ENCODE measurements around the gene UQCC3. TPM values are rescaled to one million over a fixed set of nuclear protein-coding genes. Genes with fewer than 3 reads are reported as not detected.

UQCC3 gene
- total and polyA plus RNA-seq, 2 of the 4 experiments (the other 2 are of a cell fraction), result 5.7 to 9.7 TPM

DNA sequence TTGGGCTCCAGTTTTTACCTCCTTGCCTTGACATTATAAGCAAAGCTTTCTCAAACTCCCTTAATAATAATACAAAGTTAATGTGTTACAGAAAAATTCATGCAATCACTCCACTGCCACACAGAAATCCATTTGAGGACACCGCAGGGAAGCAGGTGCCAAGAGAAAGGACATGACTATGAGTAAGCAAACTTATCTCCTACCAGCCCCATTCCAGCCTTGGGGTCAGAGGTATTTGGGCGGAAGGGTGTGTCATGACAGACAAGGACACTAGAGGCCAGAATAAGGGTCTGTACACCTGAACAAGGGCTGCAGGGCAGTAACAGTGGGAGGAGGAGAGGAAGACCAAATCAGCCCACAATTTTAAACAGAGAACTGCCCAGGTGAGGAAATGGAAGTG lies 41.9 kb downstream of the UQCC3 start:
- no peak for DNase-seq
- POLR2A ChIA-PET (ENCODE audit: unreplicated experiment), result no interaction called here
- H3K27me3 ChIP-seq (ENCODE audit: control insufficient read depth, insufficient read depth, low read length), result no peaks in the 10 kb centered on the region
- in situ Hi-C loops (cut with MboI; ENCODE audit: low sequenced_read_pairs) (no loop called here), dilution Hi-C loops (cut with HindIII; ENCODE audit: low sequenced_read_pairs, unreplicated experiment) (no loop called here), intact Hi-C loops (cut with micrococcal nuclease) (no loop called here)
- H4K5ac ChIP-seq (ENCODE audit: low read depth, low read length), result no peak overlapping the region
- BruUV-seq (replicated peaks), result no TSS peak
- no peak overlapping the region for H2BK20ac ChIP-seq (ENCODE audit: low read depth, low read length)
- CTCF ChIA-PET, result no interaction called here
- no peak overlapping the region for H3K18ac ChIP-seq (ENCODE audit: low read depth, low read length)
- no peak for ATAC-seq (ENCODE audit: low read depth)
- no peak overlapping the region for H3K4me3 ChIP-seq (ENCODE audit: insufficient read depth, low read depth, low read length)
- no peak overlapping the region for H2BK120ac ChIP-seq (ENCODE audit: low read depth, low read length)
- no peak overlapping the region for H2AK5ac ChIP-seq (ENCODE audit: low read depth, low read length)
- peak overlapping the region; percentile 2; the same call in 1 of the 2 replicates for H3K27ac ChIP-seq (ENCODE audit: insufficient read depth, low read length)
- no peak overlapping the region for H4K91ac ChIP-seq (ENCODE audit: insufficient read depth, low read depth, low read length)
- no peak overlapping the region for H4K8ac ChIP-seq (ENCODE audit: low read depth in 2 of 2, low read length in 2 of 2)
- H2BK15ac ChIP-seq (ENCODE audit: low read depth, low read length), result no peak overlapping the region
- no peak overlapping the region for H3K9ac ChIP-seq (ENCODE audit: low read depth, low read length)
- H2AK9ac ChIP-seq (replicated peaks; ENCODE audit: low read depth, low read length, poor library complexity), result no peak overlapping the region
- no peak overlapping the region for H3K4ac ChIP-seq (ENCODE audit: low read depth, low read length)
- H2AFZ ChIP-seq (replicated peaks; ENCODE audit: low read length, poor library complexity), result no peak overlapping the region
- H3K56ac ChIP-seq (ENCODE audit: extremely low read depth, insufficient read depth, low read length), result no peak overlapping the region
- no peak overlapping the region for H3K23ac ChIP-seq (ENCODE audit: low read depth, low read length)
- H4K20me1 ChIP-seq (ENCODE audit: insufficient read depth, low read length), result no peaks in the 10 kb centered on the region
- peaks cover 12% of the 10 kb centered on the region for H3K4me1 ChIP-seq (ENCODE audit: control insufficient read depth, insufficient read depth, low read length)
- H3K14ac ChIP-seq (replicated peaks; ENCODE audit: low read depth, low read length), result no peak overlapping the region
- peaks cover 55% of the 10 kb centered on the region for H3K36me3 ChIP-seq (ENCODE audit: control insufficient read depth, insufficient read depth, low read length)
- TF ChIP-seq RFX5 (IDR thresholded peaks at IDR 0.05; ENCODE audit: low read depth, low read length) (no peak), FOS (IDR thresholded peaks at IDR 0.05; ENCODE audit: low read depth, low read length) (no peak), MXI1 (IDR thresholded peaks at IDR 0.05; ENCODE audit: borderline replicate concordance, low read depth, low read length) (no peak), POLR2A (IDR thresholded peaks at IDR 0.05; ENCODE audit: low read depth, low read length) (no peak), RCOR1 (IDR thresholded peaks at IDR 0.05; ENCODE audit: insufficient replicate concordance, low read length) (no peak), CHD1 (IDR thresholded peaks at IDR 0.05; ENCODE audit: low read depth, low read length) (no peak), MAZ (IDR thresholded peaks at IDR 0.05; ENCODE audit: borderline replicate concordance, low read depth, low read length) (no peak), CEBPB (IDR thresholded peaks at IDR 0.05; ENCODE audit: low read depth, low read length) (no peak), SMC3 (IDR thresholded peaks at IDR 0.05; ENCODE audit: low read depth, low read length) (no peak), MAFK (IDR thresholded peaks at IDR 0.05; ENCODE audit: low read depth, low read length) (no peak)
- TF ChIP-seq, protein P1, sequence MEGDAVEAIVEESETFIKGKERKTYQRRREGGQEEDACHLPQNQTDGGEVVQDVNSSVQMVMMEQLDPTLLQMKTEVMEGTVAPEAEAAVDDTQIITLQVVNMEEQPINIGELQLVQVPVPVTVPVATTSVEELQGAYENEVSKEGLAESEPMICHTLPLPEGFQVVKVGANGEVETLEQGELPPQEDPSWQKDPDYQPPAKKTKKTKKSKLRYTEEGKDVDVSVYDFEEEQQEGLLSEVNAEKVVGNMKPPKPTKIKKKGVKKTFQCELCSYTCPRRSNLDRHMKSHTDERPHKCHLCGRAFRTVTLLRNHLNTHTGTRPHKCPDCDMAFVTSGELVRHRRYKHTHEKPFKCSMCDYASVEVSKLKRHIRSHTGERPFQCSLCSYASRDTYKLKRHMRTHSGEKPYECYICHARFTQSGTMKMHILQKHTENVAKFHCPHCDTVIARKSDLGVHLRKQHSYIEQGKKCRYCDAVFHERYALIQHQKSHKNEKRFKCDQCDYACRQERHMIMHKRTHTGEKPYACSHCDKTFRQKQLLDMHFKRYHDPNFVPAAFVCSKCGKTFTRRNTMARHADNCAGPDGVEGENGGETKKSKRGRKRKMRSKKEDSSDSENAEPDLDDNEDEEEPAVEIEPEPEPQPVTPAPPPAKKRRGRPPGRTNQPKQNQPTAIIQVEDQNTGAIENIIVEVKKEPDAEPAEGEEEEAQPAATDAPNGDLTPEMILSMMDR (conservative IDR thresholded peaks at IDR 0.05; ENCODE audit: low read depth, low read length), result no peak
- TF ChIP-seq, protein P2, sequence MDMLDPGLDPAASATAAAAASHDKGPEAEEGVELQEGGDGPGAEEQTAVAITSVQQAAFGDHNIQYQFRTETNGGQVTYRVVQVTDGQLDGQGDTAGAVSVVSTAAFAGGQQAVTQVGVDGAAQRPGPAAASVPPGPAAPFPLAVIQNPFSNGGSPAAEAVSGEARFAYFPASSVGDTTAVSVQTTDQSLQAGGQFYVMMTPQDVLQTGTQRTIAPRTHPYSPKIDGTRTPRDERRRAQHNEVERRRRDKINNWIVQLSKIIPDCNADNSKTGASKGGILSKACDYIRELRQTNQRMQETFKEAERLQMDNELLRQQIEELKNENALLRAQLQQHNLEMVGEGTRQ (IDR thresholded peaks at IDR 0.05; ENCODE audit: low read depth, low read length), result no peak
- TF ChIP-seq, protein P3, sequence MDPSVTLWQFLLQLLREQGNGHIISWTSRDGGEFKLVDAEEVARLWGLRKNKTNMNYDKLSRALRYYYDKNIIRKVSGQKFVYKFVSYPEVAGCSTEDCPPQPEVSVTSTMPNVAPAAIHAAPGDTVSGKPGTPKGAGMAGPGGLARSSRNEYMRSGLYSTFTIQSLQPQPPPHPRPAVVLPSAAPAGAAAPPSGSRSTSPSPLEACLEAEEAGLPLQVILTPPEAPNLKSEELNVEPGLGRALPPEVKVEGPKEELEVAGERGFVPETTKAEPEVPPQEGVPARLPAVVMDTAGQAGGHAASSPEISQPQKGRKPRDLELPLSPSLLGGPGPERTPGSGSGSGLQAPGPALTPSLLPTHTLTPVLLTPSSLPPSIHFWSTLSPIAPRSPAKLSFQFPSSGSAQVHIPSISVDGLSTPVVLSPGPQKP (IDR thresholded peaks at IDR 0.05; ENCODE audit: borderline replicate concordance, low read depth, low read length), result no peak
- no peak overlapping the region for H2BK5ac ChIP-seq (ENCODE audit: low read depth, low read length, poor library complexity, severe bottlenecking)
- peaks cover 24 to 62% of the 10 kb centered on the region in 2 experiments for H3K79me1 ChIP-seq (ENCODE audit: low read depth in 1 of 2, low read length in 2 of 2)
- no peak overlapping the region for H3K4me2 ChIP-seq (ENCODE audit: low read depth, low read length)
- H3K9me3 ChIP-seq (ENCODE audit: control insufficient read depth, insufficient read depth, low read length), result no peaks in the 10 kb centered on the region
- H3K9me1 ChIP-seq (ENCODE audit: insufficient read depth, low read length), result peaks cover 8% of the 10 kb centered on the region
- WGBS, 2 experiments (ENCODE audit: extremely low coverage in 2 of 2, insufficient read length in 1 of 2), result no CpG with 5 or more reads among the region's 2 CpGs

Data from IMR-90 (cell line).